Epithelial cell of proximal tubule (primary cell): ENCODE results near the gene PTGFRN. TPM values are rescaled to one million over a fixed set of nuclear protein-coding genes. Genes with fewer than 3 reads are reported as not detected.

Experiments
- DNase-seq: peaks from one replicate; pipeline ENCODE4 v3.0.0-alpha.2; 2011; ENCODE audit warnings: low read depth
- H3K4me3 ChIP-seq: 2 replicates; pipeline ENCODE4 v1.5.1; 2011; ENCODE audit warnings: low read depth, mild to moderate bottlenecking, low read length
- total RNA-seq: library from RNA; depleted of rRNA; stranded (reverse); fragments of >200 nt; gene quantifications from 2 replicates; pipeline ENCODE4 v1.2.3, GENCODE V29; 2015
- TF ChIP-seq, protein P1 (sequence below): conservative IDR thresholded peaks from 2 replicates; pipeline ENCODE4 v1.5.1; 2012; ENCODE audit warnings: low read depth, mild to moderate bottlenecking, low read length

Gene PTGFRN
- total RNA-seq, 1 donor from 2014 or later, result 86.3 TPM

DNA sequence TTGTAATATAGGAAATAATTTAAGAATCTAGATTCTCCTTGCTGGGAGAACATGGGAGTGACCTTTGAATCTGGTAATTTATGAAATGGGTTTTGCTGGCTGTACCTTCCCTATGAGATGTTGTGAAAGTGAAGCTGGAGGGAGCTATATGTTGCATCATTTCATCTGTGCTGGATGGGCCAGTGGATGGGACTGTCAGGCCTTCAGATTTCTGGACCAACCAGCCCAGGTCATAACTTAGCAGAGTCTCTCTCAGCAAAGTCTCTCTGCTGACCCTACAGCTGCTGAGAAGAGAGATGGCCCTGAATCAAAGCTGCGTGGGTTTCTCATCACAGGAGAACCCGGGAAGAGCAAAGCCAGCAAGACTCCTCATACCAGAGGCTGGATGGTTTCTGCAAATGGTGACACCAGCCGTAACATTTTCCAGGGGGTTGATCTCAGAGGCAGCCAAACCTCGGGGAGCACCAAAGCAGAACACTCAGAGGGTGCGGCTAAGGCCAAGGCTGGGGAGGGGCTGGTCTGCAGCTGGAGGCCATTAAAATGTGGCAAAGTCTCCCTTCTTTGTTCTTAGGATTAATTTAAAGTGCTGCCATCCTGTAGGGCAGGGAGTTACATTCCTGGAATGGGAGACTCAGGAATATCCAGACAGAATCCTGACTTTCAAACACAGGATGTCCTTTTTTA is 18.2 kb upstream of the PTGFRN start:
- TF ChIP-seq, protein P1, sequence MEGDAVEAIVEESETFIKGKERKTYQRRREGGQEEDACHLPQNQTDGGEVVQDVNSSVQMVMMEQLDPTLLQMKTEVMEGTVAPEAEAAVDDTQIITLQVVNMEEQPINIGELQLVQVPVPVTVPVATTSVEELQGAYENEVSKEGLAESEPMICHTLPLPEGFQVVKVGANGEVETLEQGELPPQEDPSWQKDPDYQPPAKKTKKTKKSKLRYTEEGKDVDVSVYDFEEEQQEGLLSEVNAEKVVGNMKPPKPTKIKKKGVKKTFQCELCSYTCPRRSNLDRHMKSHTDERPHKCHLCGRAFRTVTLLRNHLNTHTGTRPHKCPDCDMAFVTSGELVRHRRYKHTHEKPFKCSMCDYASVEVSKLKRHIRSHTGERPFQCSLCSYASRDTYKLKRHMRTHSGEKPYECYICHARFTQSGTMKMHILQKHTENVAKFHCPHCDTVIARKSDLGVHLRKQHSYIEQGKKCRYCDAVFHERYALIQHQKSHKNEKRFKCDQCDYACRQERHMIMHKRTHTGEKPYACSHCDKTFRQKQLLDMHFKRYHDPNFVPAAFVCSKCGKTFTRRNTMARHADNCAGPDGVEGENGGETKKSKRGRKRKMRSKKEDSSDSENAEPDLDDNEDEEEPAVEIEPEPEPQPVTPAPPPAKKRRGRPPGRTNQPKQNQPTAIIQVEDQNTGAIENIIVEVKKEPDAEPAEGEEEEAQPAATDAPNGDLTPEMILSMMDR, result no peak
- H3K4me3 ChIP-seq, result no peak overlapping the region
- no peak for DNase-seq

DNA sequence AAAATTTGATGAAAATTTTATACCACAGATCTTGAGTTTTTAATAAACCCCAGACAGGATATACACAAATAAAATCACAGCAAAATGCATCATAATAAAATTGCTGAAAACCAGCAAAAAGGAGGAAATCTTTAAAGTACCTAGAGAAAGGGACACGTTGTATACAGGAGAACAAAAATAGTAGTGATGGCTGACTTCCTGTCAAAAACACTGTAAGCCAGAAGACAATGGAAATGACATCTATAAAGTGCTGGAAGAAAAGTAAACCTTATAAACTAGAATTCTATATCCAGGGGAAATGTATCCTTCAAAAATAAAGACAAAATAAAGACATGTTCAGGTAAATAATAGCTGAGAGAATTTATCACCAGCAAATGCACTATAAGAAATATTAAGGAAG is 14.6 kb upstream of the PTGFRN start:
- no peak overlapping the region for H3K4me3 ChIP-seq
- no peak for DNase-seq
- TF ChIP-seq, protein P1, result no peak

DNA sequence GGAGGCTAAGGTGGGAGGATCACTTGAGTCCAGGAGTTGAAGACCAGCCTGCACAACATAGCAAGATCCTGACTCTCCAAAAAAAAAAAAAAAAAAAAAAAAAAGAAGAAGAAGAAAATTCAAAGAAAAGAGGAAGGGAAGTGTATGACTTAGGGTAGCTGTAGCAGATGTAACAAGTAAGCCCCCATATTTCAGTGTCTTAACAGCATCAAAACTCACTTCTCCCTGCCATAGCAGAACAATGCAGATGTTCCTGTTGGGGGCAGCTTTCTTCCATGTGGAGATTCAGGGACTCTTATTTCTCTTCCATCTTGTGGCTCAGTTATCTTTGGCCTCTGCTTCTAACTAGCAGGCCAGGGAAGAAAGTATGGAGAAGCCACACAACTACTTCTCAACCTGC is 10.2 kb upstream of the PTGFRN start:
- DNase-seq, result no peak
- TF ChIP-seq, protein P1, result no peak
- H3K4me3 ChIP-seq, result no peak overlapping the region

DNA sequence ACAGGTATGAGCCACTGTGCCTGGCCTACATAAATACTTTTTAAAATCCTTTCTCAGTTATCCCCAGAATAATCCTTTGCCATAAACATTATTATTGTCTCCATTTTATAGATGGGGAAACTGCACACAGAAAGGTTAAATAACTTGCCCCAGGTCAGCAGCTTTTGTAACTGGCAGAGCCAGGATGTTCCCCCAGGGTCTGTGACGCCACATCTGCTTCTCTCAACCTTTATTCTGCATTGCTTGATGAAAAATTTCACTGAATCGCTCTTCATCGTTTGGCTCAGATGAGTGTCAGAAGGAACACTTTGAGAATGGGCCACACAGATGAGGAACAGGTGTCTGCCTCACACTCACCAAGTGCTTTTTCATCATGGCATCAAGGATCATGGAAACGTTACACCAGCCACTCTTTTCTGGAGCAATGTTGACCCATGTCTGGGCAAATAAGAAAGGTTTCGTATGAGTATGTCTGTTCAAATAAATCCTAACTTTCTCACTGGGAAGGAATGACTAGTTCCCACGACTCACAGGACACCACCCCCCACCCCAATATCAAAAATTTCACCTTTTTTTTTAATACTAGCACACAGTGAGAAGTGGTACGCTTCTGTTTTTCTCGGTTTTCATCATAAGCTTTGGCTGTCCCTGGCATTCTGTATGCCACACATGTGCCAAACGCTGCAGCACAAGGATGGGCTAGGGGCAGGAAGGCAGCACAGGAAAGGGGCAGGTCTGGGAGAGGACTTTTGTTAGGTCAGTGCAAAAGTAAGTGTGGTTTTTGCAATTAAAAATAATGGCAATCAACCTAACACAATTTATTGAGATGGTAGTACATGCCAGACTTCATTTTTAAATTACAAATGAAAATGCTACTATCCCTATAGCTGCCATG is 9.0 kb upstream of the PTGFRN start:
- TF ChIP-seq, protein P1, result no peak
- no peak overlapping the region for H3K4me3 ChIP-seq
- no peak for DNase-seq

DNA sequence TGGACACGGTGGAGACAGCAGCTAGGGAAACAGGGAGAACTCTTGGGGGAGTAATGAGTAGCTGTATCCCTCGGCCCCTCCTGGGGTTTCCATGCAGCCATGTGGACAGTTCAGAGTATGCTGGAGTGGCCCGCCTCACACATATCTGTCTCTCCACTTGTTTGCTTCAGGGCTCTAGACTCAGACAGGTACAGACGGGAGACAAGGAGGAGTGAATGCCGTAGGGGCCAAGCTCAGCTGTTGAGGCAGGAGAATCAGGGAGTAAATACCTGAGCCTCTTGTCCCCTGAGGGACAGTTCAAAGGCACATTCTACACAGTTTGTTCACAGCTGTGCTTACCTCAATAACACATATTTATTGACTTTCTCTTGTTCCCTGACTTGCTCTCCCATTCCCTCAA is 7.7 kb upstream of the PTGFRN start:
- no peak for DNase-seq
- TF ChIP-seq, protein P1, result no peak
- H3K4me3 ChIP-seq, result no peak overlapping the region

DNA sequence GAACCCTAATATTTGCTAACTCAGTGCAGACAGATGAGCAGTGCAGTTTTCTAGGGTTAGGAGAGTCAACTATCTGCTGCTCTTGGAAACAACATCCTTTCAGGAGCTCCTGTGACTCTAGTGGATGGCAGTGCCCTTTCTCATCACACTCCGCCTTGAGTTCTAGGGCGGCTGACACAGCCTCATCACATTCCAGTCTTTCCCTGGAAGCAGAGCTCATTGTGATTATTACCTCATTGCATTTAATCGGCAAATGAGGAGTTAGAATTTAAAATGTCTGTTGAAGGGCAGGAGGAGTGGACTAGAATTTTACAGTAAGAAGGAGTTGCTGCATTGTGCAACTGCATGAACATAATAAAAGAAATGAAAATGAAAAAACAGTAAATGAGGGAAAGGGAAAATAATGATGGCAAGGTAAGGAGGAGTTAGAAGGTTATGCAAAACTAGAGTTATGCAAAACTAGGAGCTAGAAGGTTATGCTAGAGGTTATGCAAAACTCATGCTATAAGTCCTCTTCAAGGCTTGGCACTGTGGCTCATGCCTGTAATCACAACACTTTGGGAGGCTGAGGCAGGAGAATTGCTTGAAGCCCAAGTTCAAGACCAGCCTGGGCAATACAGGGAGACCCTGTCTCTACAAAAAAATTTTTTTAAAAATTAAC is 6.9 kb upstream of the PTGFRN start:
- no peak overlapping the region for H3K4me3 ChIP-seq
- TF ChIP-seq, protein P1, result no peak
- no peak for DNase-seq
